GM18526 (cell line): ENCODE measurements around the gene ZNF776.

Experiments
- POLR2A ChIP-seq: IDR thresholded peaks from 3 replicates; pipeline ENCODE4 v1.6.1; 2011; ENCODE audit not compliant: insufficient read length; ENCODE audit errors: extremely low read depth

The ZNF776 gene

GRCh38 chr19:57746580-57747471, at the start of gene ZNF776:
ZNF776 (plus strand) TSS chr19:57746815; CDS start chr19:57747059, 244 bp downstream.
- peak; percentile 66 for TF ChIP-seq POLR2A

- no peak for TF ChIP-seq POLR2A
Measured at GRCh38 chr19:57701625-57702024, 45.0 kb upstream of the ZNF776 start.

- TF ChIP-seq POLR2A: no peak
Measured at GRCh38 chr19:57706346-57706745, 40.3 kb upstream of the ZNF776 start.

- TF ChIP-seq POLR2A: no peak
Measured at GRCh38 chr19:57708641-57709361, 37.8 kb upstream of the ZNF776 start, which contains the start of gene ZNF154. ZNF154 (minus strand) TSS chr19:57709204; CDS start chr19:57708971, 233 bp downstream.

GRCh38 chr19:57709616-57710015, 37.0 kb upstream of the ZNF776 start:
- no peak for TF ChIP-seq POLR2A

GRCh38 chr19:57712222-57712621, 34.4 kb upstream of the ZNF776 start:
- no peak for TF ChIP-seq POLR2A

- TF ChIP-seq POLR2A: no peak
Measured at GRCh38 chr19:57719424-57719823, 27.2 kb upstream of the ZNF776 start.

- no peak for TF ChIP-seq POLR2A
Measured at GRCh38 chr19:57719901-57720519, 26.6 kb upstream of the ZNF776 start.

- no peak for TF ChIP-seq POLR2A
Measured at GRCh38 chr19:57720878-57721277, 25.7 kb upstream of the ZNF776 start.

- no peak for TF ChIP-seq POLR2A
Measured at GRCh38 chr19:57747472-57747807, 825 bp downstream of the ZNF776 start.

- no peak for TF ChIP-seq POLR2A
Measured at GRCh38 chr19:57748029-57748428, 1.4 kb downstream of the ZNF776 start.

- no peak for TF ChIP-seq POLR2A
Measured at GRCh38 chr19:57754091-57754673, 7.6 kb downstream of the ZNF776 start.

GRCh38 chr19:57755031-57755430, 8.4 kb downstream of the ZNF776 start:
- no peak for TF ChIP-seq POLR2A

GRCh38 chr19:57757941-57758340, 11.3 kb downstream of the ZNF776 start:
- no peak for TF ChIP-seq POLR2A

GRCh38 chr19:57759096-57759495, 12.5 kb downstream of the ZNF776 start:
- TF ChIP-seq POLR2A: no peak
